ENCODE results near the gene OSBPL10. TPM values are rescaled to one million over a fixed set of nuclear protein-coding genes. Genes with fewer than 3 reads are reported as not detected.

Gene OSBPL10
- total and polyA plus RNA-seq, 8 donors: 26.6 to 42.6 (median 38.6) TPM

GRCh38 chr3:31636049-31636448 is 345.0 kb downstream of the OSBPL10 start:
- DNase-seq (peak in 2 of 4 donors; percentile 17 to 20), ATAC-seq (no peak)
- peaks cover 0 to 25% of the 10 kb centered on the region in 2 donors for H3K36me3 ChIP-seq
- intact Hi-C loops (cut with DNase I): no loop called here
- no peak overlapping the region for H3K4me3 ChIP-seq
- no peaks in the 10 kb centered on the region for H3K27me3 ChIP-seq
- no peak for TF ChIP-seq CTCF (IDR thresholded peaks at IDR 0.05)
- peaks cover 0 to 6% of the 10 kb centered on the region in 2 donors for H3K4me1 ChIP-seq
- no peaks in the 10 kb centered on the region for H3K9me3 ChIP-seq
- H3K27ac ChIP-seq: no peak overlapping the region

GRCh38 chr3:31635545-31635944 is 345.5 kb downstream of the OSBPL10 start:
- Histone ChIP-seq H3K4me1 (peaks cover 0 to 6% of the 10 kb centered on the region in 2 donors), H3K9me3 (no peaks in the 10 kb centered on the region), H3K4me3 (no peak overlapping the region), H3K27ac (no peak overlapping the region), H3K27me3 (no peaks in the 10 kb centered on the region), H3K36me3 (peaks cover 0 to 30% of the 10 kb centered on the region in 2 donors)
- ATAC-seq: no peak
- no peak for DNase-seq
- TF ChIP-seq CTCF (IDR thresholded peaks at IDR 0.05): no peak
- intact Hi-C loops (cut with DNase I): no loop called here

GRCh38 chr3:31634476-31634875 is 346.6 kb downstream of the OSBPL10 start:
- no peak for DNase-seq
- Histone ChIP-seq H3K36me3 (peaks cover 0 to 41% of the 10 kb centered on the region in 2 donors), H3K27me3 (no peaks in the 10 kb centered on the region), H3K4me3 (no peak overlapping the region), H3K27ac (no peak overlapping the region), H3K4me1 (peaks cover 0 to 6% of the 10 kb centered on the region in 2 donors), H3K9me3 (no peaks in the 10 kb centered on the region)
- TF ChIP-seq CTCF (IDR thresholded peaks at IDR 0.05): no peak
- ATAC-seq: no peak
- intact Hi-C loops (cut with DNase I): no loop called here

GRCh38 chr3:31629054-31629453 is 352.0 kb downstream of the OSBPL10 start:
- Histone ChIP-seq H3K36me3 (peaks cover 0 to 76% of the 10 kb centered on the region in 2 donors), H3K4me1 (no peaks in the 10 kb centered on the region), H3K4me3 (no peak overlapping the region), H3K27me3 (no peaks in the 10 kb centered on the region), H3K9me3 (no peaks in the 10 kb centered on the region), H3K27ac (no peak overlapping the region)
- TF ChIP-seq CTCF (IDR thresholded peaks at IDR 0.05): no peak
- DNase-seq (no peak), ATAC-seq (no peak)
- intact Hi-C loops (cut with DNase I): no loop called here

- Histone ChIP-seq H3K27me3 (no peaks in the 10 kb centered on the region), H3K27ac (no peak overlapping the region), H3K4me1 (no peaks in the 10 kb centered on the region), H3K36me3 (peaks cover 0 to 65% of the 10 kb centered on the region in 2 donors), H3K9me3 (no peaks in the 10 kb centered on the region), H3K4me3 (no peak overlapping the region)
- ATAC-seq (no peak), DNase-seq (no peak)
- no peak for TF ChIP-seq CTCF (IDR thresholded peaks at IDR 0.05)
- intact Hi-C loops (cut with DNase I): no loop called here
These were observed 355.7 kb downstream of the OSBPL10 start for GRCh38 chr3:31625358-31625757.
